Kidney (tissue), 14 donors: ENCODE measurements around the gene HNMT. TPM values are rescaled to one million over a fixed set of nuclear protein-coding genes. Genes with fewer than 3 reads are reported as not detected.

Source experiments
- DNase-seq, 5 donors: peaks; one replicate each; pipeline ENCODE4 v3.0.0-alpha.2; 2013 to 2020
- FAIRE-seq: peaks from 2 replicates; lab custom pipeline; 2012; peaks lifted over from hg19 to GRCh38; lab: Jason Lieb, UNC
- H3K27ac ChIP-seq, 2 donors: one replicate each; pipeline ENCODE4 v1.7.0; 2013; ENCODE audit warnings: low read depth in 2 of 2, low read length in 2 of 2, inconsistent platforms in 1 of 2
- H3K27me3 ChIP-seq: one replicate; pipeline ENCODE4 v1.7.1; 2013; ENCODE audit warnings: low read length, inconsistent platforms; ENCODE audit not compliant: control insufficient read depth, insufficient read depth
- H3K36me3 ChIP-seq, 3 donors: one replicate each; pipeline versions ENCODE4 v1.7.0 to v1.7.1; 2013; ENCODE audit warnings: low read length in 3 of 3, control low read depth in 1 of 3, inconsistent platforms in 1 of 3; ENCODE audit not compliant: insufficient read depth in 3 of 3, control insufficient read depth in 2 of 3
- H3K4me1 ChIP-seq, 3 donors: one replicate each; pipeline versions ENCODE4 v1.7.0 to v1.7.1; 2013; ENCODE audit warnings: low read length in 3 of 3, inconsistent platforms in 1 of 3, low read depth in 1 of 3; ENCODE audit not compliant: control insufficient read depth in 2 of 3, insufficient read depth in 2 of 3
- H3K4me3 ChIP-seq, 3 donors: one replicate each; pipeline versions ENCODE4 v1.7.0 to v1.8.1; 2013; ENCODE audit warnings: low read length in 3 of 3, control low read depth in 1 of 3, inconsistent platforms in 1 of 3
- H3K9ac ChIP-seq, 3 donors: one replicate each; pipeline versions ENCODE4 v1.7.0 to v1.7.1; 2013; ENCODE audit warnings: low read length in 3 of 3, control low read depth in 1 of 3, inconsistent platforms in 1 of 3
- H3K9me3 ChIP-seq, 3 donors: one replicate each; pipeline versions ENCODE4 v1.7.0 to v1.7.1; 2013; ENCODE audit warnings: low read length in 3 of 3, control low read depth in 1 of 3, inconsistent platforms in 1 of 3; ENCODE audit not compliant: control insufficient read depth in 2 of 3, insufficient read depth in 1 of 3
- CTCF ChIP-seq: IDR thresholded peaks from 3 replicates; pipeline ENCODE4 v1.5.1; 2012; ENCODE audit warnings: mild to moderate bottlenecking, moderate library complexity, borderline replicate concordance; ENCODE audit not compliant: insufficient read depth; ENCODE audit errors: extremely low read depth
- intact Hi-C: fragments of 100-400 bp; cut with DNase I; formaldehyde crosslinking; loops from one replicate; pipeline ENCODE4 v1.11.1; 2022
- polyA plus RNA-seq: library from polyadenylated mRNA; stranded (reverse); fragments of 350-450 nt; fragmentation: Illumina TruSeq; extraction: RNeasy Lipid Tissue Mini Kit (QIAGEN cat#74804); gene quantifications from one replicate; pipeline ENCODE4 v1.2.3, GENCODE V29; 2014; ENCODE audit warnings: low read depth, low replicate concordance; ENCODE audit not compliant: insufficient read depth
- total RNA-seq: library from RNA; stranded (reverse); fragmentation: NEBNext Ultra II Directional; extraction: Animal tissue kit (Norgen Biotek cat#: 25700); gene quantifications from one replicate; pipeline ENCODE4 v1.2.1, GENCODE V29; 2021
- donor health status: control.
- donor health status: control.
- donor health status: control.
- donor health status: control.
- donor health status: control.
- donor health status: DM: yes; HTN: yes; CAD: no.
- donor health status: Normal renal cell carcinoma (clear cell type).

The HNMT gene
- total and polyA plus RNA-seq, 2 donors from 2014 or later, result 61.6 to 69.2 TPM

- no peaks in the 10 kb centered on the region for H3K9me3 ChIP-seq
- no peaks in the 10 kb centered on the region for H3K36me3 ChIP-seq
- H3K9ac ChIP-seq, result no peak overlapping the region
- no peaks in the 10 kb centered on the region for H3K27me3 ChIP-seq
- DNase-seq (no peak), FAIRE-seq (no peak)
- no peak overlapping the region for H3K27ac ChIP-seq
- intact Hi-C loops, result no loop called here
- no peak for TF ChIP-seq CTCF
- H3K4me1 ChIP-seq, result no peaks in the 10 kb centered on the region
- H3K4me3 ChIP-seq, result no peak overlapping the region
Measured at GRCh38 chr2:138020432-138020831, 56.2 kb downstream of the HNMT start.

GRCh38 chr2:138021154-138021553, 56.9 kb downstream of the HNMT start:
- TF ChIP-seq CTCF, result no peak
- H3K4me3 ChIP-seq, result no peak overlapping the region
- H3K9ac ChIP-seq, result no peak overlapping the region
- H3K27ac ChIP-seq, result no peak overlapping the region
- H3K4me1 ChIP-seq, result no peaks in the 10 kb centered on the region
- intact Hi-C loops, result no loop called here
- FAIRE-seq (no peak), DNase-seq (no peak)
- no peaks in the 10 kb centered on the region for H3K36me3 ChIP-seq
- no peaks in the 10 kb centered on the region for H3K27me3 ChIP-seq
- H3K9me3 ChIP-seq, result no peaks in the 10 kb centered on the region

- H3K9ac ChIP-seq, result no peak overlapping the region
- FAIRE-seq, result no peak
- no peak overlapping the region for H3K4me3 ChIP-seq
- H3K9me3 ChIP-seq, result no peaks in the 10 kb centered on the region
- H3K36me3 ChIP-seq, result no peaks in the 10 kb centered on the region
- DNase-seq, result no peak
- H3K27ac ChIP-seq, result no peak overlapping the region
- H3K4me1 ChIP-seq, result no peaks in the 10 kb centered on the region
- intact Hi-C loops, result no loop called here
- TF ChIP-seq CTCF, result no peak
- no peaks in the 10 kb centered on the region for H3K27me3 ChIP-seq
Measured at GRCh38 chr2:138023298-138023697, 59.0 kb downstream of the HNMT start.

GRCh38 chr2:138023976-138024375, 59.7 kb downstream of the HNMT start:
- intact Hi-C loops, result no loop called here
- no peak overlapping the region for H3K9ac ChIP-seq
- FAIRE-seq, result no peak
- no peaks in the 10 kb centered on the region for H3K4me1 ChIP-seq
- no peak for DNase-seq
- no peak overlapping the region for H3K27ac ChIP-seq
- H3K9me3 ChIP-seq, result no peaks in the 10 kb centered on the region
- H3K36me3 ChIP-seq, result no peaks in the 10 kb centered on the region
- H3K27me3 ChIP-seq, result no peaks in the 10 kb centered on the region
- H3K4me3 ChIP-seq, result no peak overlapping the region
- no peak for TF ChIP-seq CTCF
